Measurements from ENCODE around the gene RASL11B.

Gene RASL11B

DNA sequence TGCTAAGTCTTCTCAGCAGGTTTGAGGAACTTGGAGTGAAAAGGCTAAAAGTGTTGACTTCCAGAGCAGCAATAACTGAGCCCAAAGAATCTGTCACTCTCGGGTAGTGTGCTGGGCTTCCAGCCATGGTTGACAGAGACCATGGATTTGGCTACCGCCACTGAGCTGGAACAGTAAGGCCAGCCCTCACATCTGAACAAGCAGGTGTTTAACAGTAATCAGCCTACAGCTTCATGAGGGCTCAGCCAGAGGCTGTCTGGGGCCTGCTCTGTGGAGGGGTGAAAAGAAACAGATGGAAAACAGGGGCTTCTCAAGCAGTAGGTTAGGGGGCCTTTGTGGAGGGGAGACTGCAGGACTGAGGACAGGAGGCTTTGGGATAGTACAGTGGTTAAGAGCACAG lies 14.9 kb downstream of the RASL11B start:
- DNase-seq, result no peak

- DNase-seq, result no peak
Measured at GRCh38 chr4:52877694-52878093, 15.6 kb downstream of the RASL11B start.

DNA sequence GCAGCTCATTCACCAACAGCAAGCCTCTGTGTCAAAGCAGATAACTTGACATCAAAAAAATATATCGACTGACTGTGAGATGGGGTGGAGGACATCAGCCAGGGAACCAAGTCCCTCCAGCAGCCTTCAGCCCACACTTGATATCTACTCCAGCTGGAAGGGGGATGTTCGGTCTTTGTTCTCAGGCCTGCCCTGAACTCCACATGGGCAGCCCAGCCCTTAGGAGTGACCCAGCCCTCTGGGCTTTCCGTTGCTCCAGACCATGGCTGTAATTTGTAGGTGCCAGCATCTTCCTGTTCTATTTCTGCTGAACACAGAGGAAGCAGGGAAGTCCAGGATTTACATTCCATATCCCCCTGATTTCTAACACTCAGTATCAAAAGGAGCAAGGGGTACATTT lies 17.4 kb downstream of the RASL11B start:
- no peak for DNase-seq

DNA sequence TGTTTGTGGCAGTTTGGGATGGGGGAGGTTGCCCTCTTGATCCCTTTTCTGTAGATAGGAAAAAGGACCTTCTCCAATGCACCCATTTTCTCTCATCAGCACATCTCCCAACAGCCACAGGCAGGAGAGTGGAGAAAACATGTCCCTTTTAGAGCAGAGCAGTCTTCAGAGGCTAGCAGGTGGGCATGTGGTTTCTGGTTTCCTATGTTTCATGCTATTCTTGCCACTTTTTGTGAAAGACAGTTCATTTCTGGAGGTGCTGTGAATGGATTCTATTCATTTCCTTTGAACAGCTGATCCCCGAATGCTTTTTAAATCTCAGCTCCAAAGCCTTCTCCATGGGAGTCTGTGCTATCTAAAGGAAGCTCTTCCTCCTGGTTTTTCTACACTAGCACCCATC lies 18.9 kb downstream of the RASL11B start:
- DNase-seq, result no peak

DNA sequence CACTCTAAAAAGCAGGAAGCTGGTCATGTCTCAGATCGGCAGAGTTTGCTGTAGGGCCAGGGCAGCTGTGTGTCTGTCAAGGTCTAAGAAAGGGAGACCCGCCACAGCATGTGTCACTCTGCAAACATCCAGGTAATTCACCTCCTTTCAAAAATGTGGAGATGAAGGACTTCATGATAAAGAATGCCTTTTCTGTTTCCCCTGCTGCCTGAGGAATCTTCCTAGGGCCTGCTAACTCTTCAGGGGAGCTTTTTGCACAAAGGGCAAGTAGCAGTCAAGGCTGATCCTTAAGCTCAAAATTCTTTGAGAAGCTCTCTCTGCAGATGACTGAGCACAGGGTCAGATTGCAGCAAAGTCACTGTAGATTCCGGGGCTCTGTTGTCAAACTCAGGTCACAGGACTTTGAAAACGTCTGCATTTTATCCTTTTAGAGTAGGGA lies 21.1 kb downstream of the RASL11B start:
- no peak for DNase-seq

DNA sequence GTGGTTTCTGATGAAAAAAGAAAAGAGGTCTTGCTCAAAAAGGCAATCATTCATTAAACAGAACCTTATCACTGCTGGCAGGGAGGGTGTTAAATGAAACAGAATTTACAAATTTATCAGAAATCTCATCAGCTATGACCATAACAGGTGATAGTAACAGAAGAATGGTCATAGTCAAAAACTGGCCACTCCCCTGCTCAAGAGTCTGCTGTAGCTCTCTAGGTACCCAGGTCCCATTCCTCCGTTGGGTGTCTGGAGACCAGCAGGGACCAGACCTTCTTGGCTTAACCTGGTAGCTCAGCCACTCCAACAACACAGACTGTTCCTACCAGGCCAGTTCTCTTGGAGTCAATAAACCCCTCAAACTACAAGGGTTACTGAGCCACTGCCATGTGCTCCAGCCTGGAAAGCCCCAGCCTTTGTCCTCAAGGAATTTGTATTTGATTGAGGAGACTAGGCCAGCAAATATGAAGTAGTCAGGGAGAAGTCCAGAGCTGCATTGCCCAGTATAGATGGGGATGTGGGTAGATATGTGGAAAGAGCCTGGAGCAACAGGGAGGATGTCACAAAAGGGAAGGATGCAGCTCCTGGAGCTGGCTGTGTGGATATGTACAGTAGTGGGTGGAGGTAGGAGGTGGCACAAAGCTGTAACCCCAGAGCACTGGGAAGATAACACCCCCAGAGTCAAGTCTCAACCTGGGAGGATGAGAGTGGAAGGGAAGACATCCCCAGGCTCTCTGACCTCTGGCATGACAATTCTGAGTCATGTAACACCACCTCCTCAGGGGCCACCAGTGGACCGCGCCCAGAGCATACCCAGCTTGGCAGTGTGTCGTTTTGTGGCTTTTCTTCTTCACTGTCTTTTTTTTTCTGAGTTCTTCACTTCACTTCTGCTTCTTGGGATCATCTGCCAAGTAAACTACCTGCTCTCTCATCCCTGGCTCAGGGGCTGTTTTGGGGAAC lies 21.9 kb downstream of the RASL11B start:
- DNase-seq, result no peak

DNA sequence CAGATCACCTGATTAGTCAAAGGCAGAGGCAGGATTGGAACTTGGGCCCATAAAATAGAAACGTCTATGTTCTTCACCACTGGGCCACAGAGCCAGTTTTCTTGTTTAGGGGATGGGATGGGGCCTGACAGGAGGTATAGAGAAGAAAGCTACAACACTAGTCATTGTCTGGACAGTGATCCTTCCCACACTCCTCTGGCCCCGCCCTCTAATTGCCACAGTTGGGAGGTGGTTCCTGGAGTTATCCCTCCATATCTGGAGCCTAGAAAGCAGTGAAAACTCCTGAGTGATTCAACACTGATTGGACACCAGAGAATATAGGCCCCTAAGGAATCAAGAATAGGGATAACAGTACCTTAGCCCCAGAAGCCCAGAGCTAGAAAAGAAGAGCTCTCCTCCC lies 22.9 kb downstream of the RASL11B start:
- no peak for DNase-seq

- DNase-seq, result no peak
Measured at GRCh38 chr4:52889354-52889753, 27.2 kb downstream of the RASL11B start.

GRCh38 chr4:52889778-52890520 lies 27.8 kb downstream of the RASL11B start:
- DNase-seq, result no peak

GRCh38 chr4:52890521-52890791 lies 28.3 kb downstream of the RASL11B start:
- no peak for DNase-seq

DNA sequence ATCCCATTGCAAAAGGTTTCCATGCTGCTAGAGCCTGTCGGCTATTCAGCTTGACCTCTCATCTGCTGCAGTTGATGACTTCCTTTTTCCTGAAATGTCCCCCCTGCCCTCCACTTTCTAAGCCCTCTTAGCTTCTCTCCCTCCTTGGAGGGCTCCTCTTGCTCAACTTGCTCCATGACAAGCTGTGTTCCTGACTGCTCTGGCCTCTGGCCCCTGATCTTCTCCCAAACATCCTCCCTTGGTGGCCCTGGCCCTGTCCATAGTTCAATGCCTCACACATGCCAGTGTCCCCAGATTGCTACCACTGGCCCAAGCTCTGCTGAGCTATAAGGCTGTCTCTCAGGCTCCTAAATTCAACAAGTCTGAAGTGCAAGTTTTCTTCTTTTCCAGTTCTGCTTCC lies 29.6 kb downstream of the RASL11B start:
- DNase-seq, result no peak

- DNase-seq, result no peak
Measured at GRCh38 chr4:52892880-52893279, 30.8 kb downstream of the RASL11B start.

DNA sequence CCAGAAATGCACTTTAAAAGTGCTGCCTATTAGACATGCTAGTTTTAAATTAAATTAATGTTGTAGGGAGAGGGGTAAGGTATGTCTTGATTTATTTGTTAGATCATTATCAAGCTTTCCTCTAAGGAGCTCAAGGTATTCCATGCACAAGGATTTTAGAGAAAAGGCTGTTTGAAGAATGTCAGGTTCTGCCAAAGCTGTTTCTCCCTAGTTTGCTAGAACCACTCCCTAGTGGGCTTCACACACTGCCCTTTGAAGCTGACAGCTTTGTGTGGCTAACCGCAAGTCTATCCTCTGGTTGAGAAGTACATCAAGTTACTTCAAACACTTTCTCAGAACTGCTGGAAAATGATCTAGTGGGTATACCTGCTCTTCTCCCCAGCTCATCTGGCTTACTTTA lies 32.3 kb downstream of the RASL11B start:
- no peak for DNase-seq

- DNase-seq, result no peak
Measured at GRCh38 chr4:52903273-52903672, 41.2 kb downstream of the RASL11B start.

GRCh38 chr4:52904421-52904820 lies 42.3 kb downstream of the RASL11B start:
- no peak for DNase-seq

- no peak for DNase-seq
Measured at GRCh38 chr4:52907510-52907909, 45.4 kb downstream of the RASL11B start.

DNA sequence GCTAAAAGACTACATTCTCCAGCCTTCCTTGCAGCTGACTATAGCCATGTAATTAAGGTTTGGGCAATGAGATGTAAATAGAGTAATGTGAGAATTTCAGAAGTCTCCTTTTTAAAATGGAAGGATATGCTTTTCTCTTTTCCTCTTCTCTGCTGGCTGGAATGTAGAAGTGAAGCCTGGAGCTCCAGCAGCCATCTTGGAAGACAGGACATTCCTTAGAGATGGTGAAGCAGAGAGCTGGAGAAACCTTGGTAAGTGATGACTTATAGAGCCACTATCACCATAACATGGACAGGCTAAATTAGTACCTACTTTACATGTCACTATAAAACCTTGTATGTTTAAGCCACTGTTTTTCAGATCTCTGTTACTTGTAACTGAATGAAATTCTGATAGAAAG lies 48.0 kb downstream of the RASL11B start:
- no peak for DNase-seq

DNA sequence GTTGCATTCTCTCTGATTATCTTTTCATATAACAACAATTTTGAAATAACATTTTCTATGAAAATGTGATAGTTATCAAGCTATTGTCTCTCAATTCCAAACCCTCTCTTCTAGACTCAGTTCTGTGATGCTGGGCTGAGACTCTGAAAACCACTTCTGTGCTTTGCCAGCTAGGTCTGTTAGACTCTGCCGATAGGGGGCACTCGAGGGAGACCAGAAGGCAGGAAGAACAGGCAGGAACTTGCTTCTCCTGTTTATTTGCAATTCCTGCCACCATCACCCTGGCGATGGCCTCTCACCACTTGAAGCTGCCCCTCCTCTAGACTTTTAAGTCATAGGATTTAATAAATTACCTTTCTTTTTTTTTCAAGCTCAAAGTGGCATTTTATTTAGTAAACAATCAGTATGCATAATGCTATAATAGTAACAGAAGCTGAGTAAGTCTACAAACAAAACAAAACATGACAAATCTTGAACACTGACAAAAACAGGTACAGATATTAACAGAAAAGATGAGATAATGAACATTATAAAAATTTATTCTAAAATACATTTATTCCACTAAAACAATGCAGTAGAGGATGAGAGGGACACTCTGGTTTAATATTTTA lies 49.7 kb downstream of the RASL11B start:
- DNase-seq, result peak; percentile 63

DNA sequence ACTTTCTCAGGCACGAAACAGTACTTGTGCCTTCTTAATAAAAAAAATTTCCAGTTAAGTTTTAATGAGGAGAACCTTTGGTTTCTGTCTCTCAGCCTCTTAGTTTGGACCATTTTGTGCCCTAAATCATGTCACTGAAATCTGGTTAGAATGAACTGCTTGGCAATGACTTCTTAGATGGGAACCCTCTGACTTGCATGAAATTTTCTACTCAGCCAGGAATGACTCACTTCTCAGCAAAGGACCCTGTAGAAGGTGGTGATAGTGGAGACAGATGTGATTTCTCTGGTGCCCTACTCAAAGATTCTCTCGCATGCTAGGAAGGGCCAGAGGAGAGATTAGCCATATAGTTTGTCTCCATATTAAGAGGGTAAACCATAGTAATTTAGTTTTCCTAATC lies 50.5 kb downstream of the RASL11B start:
- no peak for DNase-seq

- DNase-seq, result no peak
Measured at GRCh38 chr4:52914051-52914605, 52.0 kb downstream of the RASL11B start.

- no peak for DNase-seq
Measured at GRCh38 chr4:52915191-52915590, 53.1 kb downstream of the RASL11B start.

DNA sequence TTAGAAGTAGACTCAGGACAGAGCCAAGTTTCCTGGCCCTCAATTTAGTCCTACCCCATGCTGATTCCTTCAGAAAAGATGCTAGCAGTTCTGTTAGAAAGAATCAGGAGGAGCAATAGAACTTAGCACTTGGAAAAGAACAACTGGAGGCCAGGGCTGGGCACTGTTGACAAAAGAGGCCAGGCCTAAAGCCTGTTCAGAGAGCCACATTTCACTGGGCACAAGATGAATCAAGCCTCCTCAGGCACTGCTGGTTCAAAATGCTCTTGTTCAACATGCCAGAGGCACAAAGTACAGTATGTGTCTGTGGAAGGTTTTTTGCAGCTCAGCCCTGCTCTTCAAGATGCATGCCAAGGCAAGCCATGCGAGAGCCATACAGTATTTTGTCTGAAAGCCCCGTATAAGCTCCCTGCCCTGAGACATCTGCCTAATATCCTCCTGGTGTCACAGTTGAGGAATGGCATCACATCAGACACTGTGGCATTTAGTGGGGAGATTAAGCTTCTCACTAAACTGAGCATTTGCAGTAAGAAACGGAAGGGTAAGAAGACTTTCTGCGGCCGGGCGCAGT lies 53.7 kb downstream of the RASL11B start:
- no peak for DNase-seq

All from stimulated activated CD4-positive, alpha-beta T cell treated with anti-CD3 and anti-CD28 coated beads, Interleukin-4, amount 100 ng/mL, for 1 hour (primary cell).